ENCODE results near the gene CDYL2.
"Not testable (repeated sequence)": the region's sequence is repeated elsewhere in the genome, so short reads cannot be mapped to it uniquely, and the experiment has no call there.

Gene CDYL2

DNA sequence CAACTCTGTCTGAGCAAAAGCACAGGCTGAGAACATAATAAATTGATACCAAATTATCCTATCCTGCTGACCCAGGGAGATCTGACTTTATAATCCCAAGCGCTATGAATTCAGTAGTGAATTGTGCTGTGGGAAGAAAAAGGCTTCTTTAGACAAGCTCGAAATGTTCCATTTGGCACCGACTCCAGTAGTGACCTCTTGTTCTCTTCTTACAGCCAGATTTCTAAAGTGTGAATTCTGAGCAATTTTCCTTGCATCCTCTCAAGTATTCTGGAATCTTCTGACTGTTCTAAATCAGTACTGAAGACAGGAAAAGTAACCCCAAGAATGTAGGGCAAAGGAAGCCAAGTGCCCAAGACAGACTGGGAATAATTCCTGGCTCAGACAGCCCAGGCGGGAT lies 58.2 kb downstream of the CDYL2 start:
- peaks cover 24% of the 10 kb centered on the region for H3K36me3 Mint-ChIP-seq (ENCODE audit: low read depth)
- H3K27me3 Mint-ChIP-seq (ENCODE audit: low read depth): no peaks in the 10 kb centered on the region
- H3K4me3 Mint-ChIP-seq: no peak overlapping the region
- no peak overlapping the region for H3K27ac Mint-ChIP-seq
- peaks cover 13% of the 10 kb centered on the region for H3K9me3 Mint-ChIP-seq
- H3K4me1 Mint-ChIP-seq (ENCODE audit: low read depth): peaks cover 55% of the 10 kb centered on the region

DNA sequence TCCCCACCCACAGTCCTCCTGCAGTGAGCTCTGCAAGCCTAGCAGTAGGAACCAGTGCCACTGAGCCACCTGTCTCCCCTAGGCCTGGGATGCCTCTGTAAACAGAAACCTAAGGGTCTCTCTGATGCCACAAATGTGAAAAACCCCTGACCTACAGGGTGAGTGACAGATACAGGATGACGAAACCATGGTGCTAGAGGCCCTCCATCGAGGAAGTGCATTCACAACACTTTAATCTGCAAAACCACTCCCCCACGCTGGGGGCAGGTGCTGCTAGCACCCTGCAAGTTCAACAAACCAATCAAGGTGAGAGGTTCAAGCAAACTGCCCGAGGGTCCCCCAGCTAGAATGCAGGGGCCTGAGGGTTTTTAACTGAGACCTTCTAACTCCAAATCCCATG lies 59.5 kb downstream of the CDYL2 start:
- H3K27me3 Mint-ChIP-seq (ENCODE audit: low read depth): no peaks in the 10 kb centered on the region
- peaks cover 53% of the 10 kb centered on the region for H3K4me1 Mint-ChIP-seq (ENCODE audit: low read depth)
- no peak overlapping the region for H3K4me3 Mint-ChIP-seq
- H3K27ac Mint-ChIP-seq: no peak overlapping the region
- H3K36me3 Mint-ChIP-seq (ENCODE audit: low read depth): peaks cover 26% of the 10 kb centered on the region
- H3K9me3 Mint-ChIP-seq: peaks cover 22% of the 10 kb centered on the region

DNA sequence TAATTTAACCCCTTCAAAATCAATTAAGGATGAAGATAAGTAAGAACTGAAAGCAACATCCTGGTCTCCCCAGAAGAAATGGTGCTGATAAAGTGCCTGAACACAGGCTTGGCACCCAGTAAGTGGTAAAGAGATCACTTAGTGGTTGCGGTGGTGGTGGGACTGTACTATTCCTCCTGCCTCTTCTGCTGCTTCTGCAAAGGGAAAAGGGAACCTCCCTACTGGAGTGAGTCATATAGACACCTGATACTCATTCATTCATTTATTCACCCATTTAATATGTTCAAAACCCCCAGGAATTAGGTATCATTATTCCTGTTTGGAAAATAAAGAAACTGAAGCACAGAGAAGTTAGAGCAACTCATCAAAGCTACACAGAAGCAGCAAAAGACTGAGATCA lies 60.6 kb downstream of the CDYL2 start:
- Mint-ChIP-seq H3K27me3 (ENCODE audit: low read depth) (no peaks in the 10 kb centered on the region), H3K27ac (peak overlapping the region; percentile 23), H3K9me3 (peaks cover 32% of the 10 kb centered on the region), H3K4me1 (ENCODE audit: low read depth) (peaks cover 62% of the 10 kb centered on the region), H3K4me3 (no peak overlapping the region), H3K36me3 (ENCODE audit: low read depth) (peaks cover 36% of the 10 kb centered on the region)

DNA sequence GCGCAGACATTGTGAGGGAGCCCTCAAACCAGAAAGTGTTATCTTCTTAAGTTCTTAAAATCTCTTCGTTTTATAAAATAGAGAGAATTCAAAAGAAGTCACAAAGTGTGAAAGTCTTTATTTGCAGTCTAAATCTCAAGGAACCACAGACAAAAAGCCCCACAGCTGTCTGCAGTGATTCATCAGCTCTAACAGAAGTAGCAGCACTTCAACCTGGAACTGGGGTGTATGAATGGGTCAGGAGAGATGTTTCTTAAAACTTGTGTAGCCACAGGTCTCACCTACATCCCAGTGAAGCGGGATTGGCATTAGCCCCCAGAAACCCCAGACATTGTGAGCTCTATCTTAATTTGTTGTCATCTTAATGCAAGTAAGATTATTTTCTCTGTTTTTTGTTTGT lies 61.1 kb downstream of the CDYL2 start:
- no peak overlapping the region for H3K4me3 Mint-ChIP-seq
- H3K9me3 Mint-ChIP-seq: peaks cover 33% of the 10 kb centered on the region
- H3K36me3 Mint-ChIP-seq (ENCODE audit: low read depth): peaks cover 38% of the 10 kb centered on the region
- peaks cover 59% of the 10 kb centered on the region for H3K4me1 Mint-ChIP-seq (ENCODE audit: low read depth)
- H3K27ac Mint-ChIP-seq: peak overlapping the region; percentile 23
- no peaks in the 10 kb centered on the region for H3K27me3 Mint-ChIP-seq (ENCODE audit: low read depth)

DNA sequence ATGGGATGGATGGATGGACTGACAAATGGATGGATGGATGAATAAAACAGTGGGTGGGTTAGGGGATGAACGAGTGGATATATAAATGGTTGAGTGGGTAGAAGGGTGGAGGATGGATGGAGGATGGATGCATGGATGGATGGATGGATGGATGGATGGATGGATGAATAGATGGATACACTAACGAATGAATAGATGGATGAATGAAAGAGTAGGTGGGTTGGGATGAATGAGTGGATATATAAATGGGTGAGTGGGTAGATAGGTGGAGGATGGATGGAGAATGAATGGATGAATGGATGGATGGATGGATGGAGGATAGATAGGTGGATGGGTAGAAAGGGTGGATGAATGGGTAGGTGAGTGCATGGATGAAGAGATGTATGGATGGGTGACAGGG lies 62.1 kb downstream of the CDYL2 start:
- peaks cover 57% of the 10 kb centered on the region for H3K4me1 Mint-ChIP-seq (ENCODE audit: low read depth)
- H3K27ac Mint-ChIP-seq: peak overlapping the region; percentile 16
- no peaks in the 10 kb centered on the region for H3K27me3 Mint-ChIP-seq (ENCODE audit: low read depth)

DNA sequence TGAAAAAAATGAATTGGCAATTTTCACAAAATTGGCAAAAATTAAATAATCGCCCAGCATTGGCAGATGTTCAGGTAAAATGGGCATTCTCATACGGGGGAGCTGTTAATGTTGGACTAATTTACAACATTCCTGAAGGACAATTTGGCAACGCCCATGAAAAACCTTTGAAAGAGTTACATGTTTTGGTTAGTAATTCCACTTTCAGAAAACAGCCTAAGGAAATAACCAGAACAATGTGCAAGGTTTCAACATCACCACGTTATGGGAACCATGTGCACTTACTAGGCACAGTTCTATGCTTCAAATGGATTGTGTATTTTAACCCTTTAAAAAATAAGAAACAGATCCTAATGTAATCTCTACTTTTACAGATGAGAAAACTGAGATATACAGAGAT lies 62.7 kb downstream of the CDYL2 start:
- no peak overlapping the region for H3K27ac Mint-ChIP-seq
- peaks cover 38% of the 10 kb centered on the region for H3K36me3 Mint-ChIP-seq (ENCODE audit: low read depth)
- no peaks in the 10 kb centered on the region for H3K27me3 Mint-ChIP-seq (ENCODE audit: low read depth)
- peaks cover 57% of the 10 kb centered on the region for H3K4me1 Mint-ChIP-seq (ENCODE audit: low read depth)
- H3K9me3 Mint-ChIP-seq: peaks cover 33% of the 10 kb centered on the region
- no peak overlapping the region for H3K4me3 Mint-ChIP-seq

More for the DNA sequence above, 62.1 kb downstream of the CDYL2 start:
- peaks cover 33% of the 10 kb centered on the region for H3K9me3 Mint-ChIP-seq
- no peak overlapping the region for H3K4me3 Mint-ChIP-seq
- H3K36me3 Mint-ChIP-seq (ENCODE audit: low read depth): peaks cover 42% of the 10 kb centered on the region

DNA sequence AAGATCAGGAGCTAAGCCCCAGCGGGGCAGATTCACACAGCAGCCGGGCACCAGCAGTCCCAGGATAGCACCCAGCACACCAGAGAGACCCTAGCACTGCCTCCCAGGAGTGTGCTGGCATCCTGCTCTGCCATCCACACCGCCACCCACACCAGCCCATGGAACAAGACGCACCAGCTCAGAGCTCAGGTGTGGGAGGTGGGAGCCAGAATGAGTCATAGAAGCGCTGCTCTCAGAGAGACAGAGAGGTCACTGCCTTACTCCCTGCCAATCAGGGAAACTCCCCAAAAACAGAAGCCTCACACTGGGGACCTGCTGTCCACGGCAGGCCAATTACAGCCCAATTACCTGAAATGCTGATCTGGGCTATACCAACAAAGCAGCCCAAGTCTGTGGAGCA lies 64.9 kb downstream of the CDYL2 start:
- Mint-ChIP-seq H3K36me3 (ENCODE audit: low read depth) (peaks cover 42% of the 10 kb centered on the region), H3K4me3 (no peak overlapping the region), H3K4me1 (ENCODE audit: low read depth) (peaks cover 42% of the 10 kb centered on the region)

DNA sequence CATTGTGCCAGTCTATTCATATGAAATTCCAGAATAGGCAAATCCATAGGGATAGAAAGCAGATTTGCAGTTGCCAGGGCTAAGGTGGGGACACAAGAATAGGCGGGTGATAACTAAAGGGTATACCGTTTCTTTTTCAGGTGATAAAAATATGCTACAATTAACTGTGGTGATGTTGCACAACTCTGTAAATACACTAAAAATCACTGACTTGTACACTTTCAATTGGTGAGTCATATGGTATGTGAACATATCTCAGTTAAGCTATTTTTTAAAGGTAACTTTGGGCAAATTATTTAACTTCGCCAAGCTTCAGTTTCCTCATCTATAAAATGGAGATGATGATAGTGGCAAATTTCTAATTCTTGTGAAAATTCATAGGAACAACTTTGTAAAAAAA lies 65.9 kb downstream of the CDYL2 start:
- no peak overlapping the region for H3K4me3 Mint-ChIP-seq
- H3K36me3 Mint-ChIP-seq (ENCODE audit: low read depth): peaks cover 44% of the 10 kb centered on the region
- H3K4me1 Mint-ChIP-seq (ENCODE audit: low read depth): peaks cover 39% of the 10 kb centered on the region
- H3K27ac Mint-ChIP-seq: no peak overlapping the region
- no peaks in the 10 kb centered on the region for H3K27me3 Mint-ChIP-seq (ENCODE audit: low read depth)
- H3K9me3 Mint-ChIP-seq: peaks cover 33% of the 10 kb centered on the region

More for the DNA sequence above, 64.9 kb downstream of the CDYL2 start:
- H3K9me3 Mint-ChIP-seq: peaks cover 33% of the 10 kb centered on the region
- H3K27ac Mint-ChIP-seq: no peak overlapping the region
- no peaks in the 10 kb centered on the region for H3K27me3 Mint-ChIP-seq (ENCODE audit: low read depth)

DNA sequence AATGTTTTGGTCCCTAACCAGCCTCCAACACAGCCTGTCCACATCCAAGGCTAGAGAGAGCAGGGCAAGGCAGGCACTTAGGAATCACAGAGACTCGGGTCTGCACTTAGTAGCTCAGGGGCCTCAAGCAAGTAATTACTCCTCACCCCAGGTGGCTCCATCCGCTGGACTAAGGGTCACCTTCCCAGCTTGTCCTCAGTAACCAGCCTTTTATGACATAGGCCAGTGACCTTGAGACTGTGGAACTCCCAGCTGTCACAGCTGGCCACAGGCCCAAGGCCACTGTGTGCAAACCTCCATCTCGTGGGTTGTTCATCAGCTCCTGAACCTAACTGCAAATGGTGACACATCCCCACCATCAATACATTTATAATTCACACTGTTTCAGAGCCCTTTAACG lies 68.6 kb downstream of the CDYL2 start:
- Mint-ChIP-seq H3K36me3 (ENCODE audit: low read depth) (peaks cover 39% of the 10 kb centered on the region), H3K4me3 (no peak overlapping the region), H3K9me3 (peaks cover 33% of the 10 kb centered on the region), H3K4me1 (ENCODE audit: low read depth) (peaks cover 32% of the 10 kb centered on the region), H3K27ac (no peak overlapping the region), H3K27me3 (ENCODE audit: low read depth) (no peaks in the 10 kb centered on the region)

DNA sequence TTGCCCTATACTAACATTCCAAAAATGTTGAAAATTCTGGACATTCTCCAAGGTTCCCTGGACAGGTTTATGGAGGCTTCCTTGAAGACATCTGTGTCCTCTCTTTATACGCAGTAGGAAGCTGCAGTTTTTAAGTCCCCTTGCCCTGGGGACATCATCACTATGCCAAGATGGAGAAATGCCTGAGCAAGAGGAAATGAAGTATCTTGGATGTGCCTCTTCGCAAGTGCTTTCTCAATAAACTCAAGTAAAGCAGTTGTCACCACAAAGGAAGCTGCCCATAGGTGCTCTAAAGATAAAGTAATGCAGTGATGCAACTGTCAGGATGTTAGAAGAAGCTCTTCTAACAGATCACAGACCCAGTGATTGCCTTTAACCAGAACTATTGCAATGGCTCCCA lies 71.0 kb downstream of the CDYL2 start:
- H3K27me3 Mint-ChIP-seq (ENCODE audit: low read depth): no peaks in the 10 kb centered on the region
- peaks cover 29% of the 10 kb centered on the region for H3K36me3 Mint-ChIP-seq (ENCODE audit: low read depth)

DNA sequence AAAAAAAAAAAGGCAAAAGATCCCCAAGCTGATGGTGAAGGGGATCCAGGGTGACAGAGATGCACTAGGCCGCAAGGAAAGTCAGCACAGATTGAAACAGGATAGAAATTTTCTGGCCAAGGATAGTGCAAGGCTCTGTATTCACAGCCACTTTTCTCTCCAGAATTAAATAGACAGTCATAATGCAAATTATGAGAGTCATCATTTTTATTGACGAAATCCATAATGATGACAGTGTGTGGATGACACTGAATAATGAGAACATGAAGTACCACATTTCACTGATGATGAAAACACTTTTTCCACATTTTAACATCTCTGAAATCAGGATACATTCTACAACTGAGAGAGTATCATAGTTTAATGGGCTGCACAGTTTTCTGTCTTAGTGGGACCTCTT lies 72.5 kb downstream of the CDYL2 start:
- Mint-ChIP-seq H3K27me3 (ENCODE audit: low read depth) (no peaks in the 10 kb centered on the region), H3K9me3 (peaks cover 17% of the 10 kb centered on the region), H3K4me3 (no peak overlapping the region), H3K36me3 (ENCODE audit: low read depth) (peaks cover 23% of the 10 kb centered on the region), H3K4me1 (ENCODE audit: low read depth) (peaks cover 27% of the 10 kb centered on the region), H3K27ac (no peak overlapping the region)

More for the DNA sequence above, 71.0 kb downstream of the CDYL2 start:
- Mint-ChIP-seq H3K27ac (peak overlapping the region; percentile 26), H3K4me1 (ENCODE audit: low read depth) (peaks cover 22% of the 10 kb centered on the region), H3K9me3 (peaks cover 17% of the 10 kb centered on the region), H3K4me3 (no peak overlapping the region)

DNA sequence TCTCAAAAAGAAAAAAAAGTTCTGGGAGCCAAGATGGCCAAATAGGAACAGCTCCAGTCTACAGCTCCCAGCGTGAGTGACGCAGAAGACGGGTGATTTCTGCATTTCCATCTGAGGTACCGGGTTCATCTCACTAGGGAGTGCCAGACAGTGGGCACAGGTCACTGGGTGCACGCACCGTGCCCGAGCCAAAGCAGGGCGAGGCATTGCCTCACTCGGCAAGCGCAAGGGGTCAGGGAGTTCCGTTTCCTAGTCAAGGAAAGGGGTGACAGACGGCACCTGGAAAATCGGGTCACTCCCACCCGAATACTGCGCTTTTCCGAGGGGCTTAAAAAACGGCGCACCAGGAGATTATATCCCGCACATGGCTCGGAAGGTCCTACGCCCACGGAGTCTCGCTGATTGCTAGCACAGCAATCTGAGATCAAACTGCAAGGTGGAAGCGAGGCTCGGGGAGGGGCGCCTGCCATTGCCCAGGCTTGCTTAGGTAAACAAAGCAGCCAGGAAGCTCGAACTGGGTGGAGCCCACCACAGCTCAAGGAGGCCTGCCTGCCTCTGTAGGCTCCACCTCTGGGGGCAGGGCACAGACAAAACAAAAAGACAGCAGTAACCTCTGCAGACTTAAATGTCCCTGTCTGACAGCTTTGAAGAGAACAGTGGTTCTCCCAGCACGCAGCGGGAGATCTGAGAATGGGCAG lies 77.2 kb downstream of the CDYL2 start:
- Mint-ChIP-seq H3K4me1 (ENCODE audit: low read depth) (peaks cover 37% of the 10 kb centered on the region), H3K36me3 (ENCODE audit: low read depth) (peaks cover 38% of the 10 kb centered on the region), H3K9me3 (peaks cover 32% of the 10 kb centered on the region)
- H3K4me3 Mint-ChIP-seq; H3K27ac Mint-ChIP-seq; H3K27me3 Mint-ChIP-seq (ENCODE audit: low read depth): not testable (repeated sequence)

DNA sequence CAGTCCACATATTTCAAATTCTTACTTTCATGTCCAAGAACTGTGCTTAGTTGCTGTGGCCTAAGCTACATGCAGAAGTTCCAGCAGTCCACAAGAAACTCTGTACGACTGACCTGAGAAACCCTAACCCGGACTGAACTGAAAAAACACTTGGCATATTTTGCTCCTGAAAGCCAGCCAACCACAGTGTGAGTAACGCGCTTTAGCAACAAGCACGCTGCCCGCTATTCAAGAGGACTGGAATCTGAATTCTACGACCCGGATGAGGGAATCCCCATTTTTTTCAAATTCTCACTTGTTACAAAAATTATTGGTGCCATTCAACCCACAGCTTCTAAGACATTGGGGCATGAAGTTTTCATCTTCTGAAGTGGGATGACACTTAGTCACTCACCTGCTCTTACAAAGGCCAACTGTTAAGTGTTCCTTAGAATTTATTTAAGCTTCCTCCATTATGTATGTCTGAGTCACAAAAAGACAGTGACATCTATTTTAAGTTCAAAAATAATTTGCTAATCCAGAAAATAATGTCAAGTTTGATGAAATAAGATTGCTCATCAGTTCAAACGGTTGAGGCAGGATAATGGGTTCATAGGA lies 78.7 kb downstream of the CDYL2 start:
- H3K9me3 Mint-ChIP-seq: peaks cover 18% of the 10 kb centered on the region
- no peaks in the 10 kb centered on the region for H3K27me3 Mint-ChIP-seq (ENCODE audit: low read depth)
- peaks cover 41% of the 10 kb centered on the region for H3K4me1 Mint-ChIP-seq (ENCODE audit: low read depth)
- no peak overlapping the region for H3K4me3 Mint-ChIP-seq
- H3K27ac Mint-ChIP-seq: no peak overlapping the region
- peaks cover 29% of the 10 kb centered on the region for H3K36me3 Mint-ChIP-seq (ENCODE audit: low read depth)

DNA sequence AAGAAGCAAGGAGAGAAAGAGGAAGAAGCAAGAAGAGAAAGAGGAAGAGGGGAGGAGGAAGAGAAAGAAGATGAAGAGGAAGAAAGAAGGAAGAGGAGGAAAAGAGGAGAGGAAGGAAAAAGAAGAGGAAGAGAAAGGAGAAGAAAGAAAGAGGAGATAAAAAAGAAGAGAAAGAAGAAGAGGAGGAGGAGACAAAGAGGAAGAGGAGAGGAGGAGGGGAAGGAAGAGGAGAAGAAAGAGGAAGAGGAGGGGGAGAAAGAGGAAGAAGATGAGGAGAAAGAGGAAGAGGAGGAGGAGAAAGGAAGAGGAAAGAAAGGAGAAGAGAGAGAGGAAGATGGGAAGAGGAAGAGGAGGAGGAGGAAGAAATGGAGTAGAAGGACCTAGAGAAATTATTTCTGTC lies 80.4 kb downstream of the CDYL2 start:
- Mint-ChIP-seq H3K4me1 (ENCODE audit: low read depth) (peaks cover 52% of the 10 kb centered on the region), H3K4me3 (no peak overlapping the region), H3K27me3 (ENCODE audit: low read depth) (no peaks in the 10 kb centered on the region), H3K36me3 (ENCODE audit: low read depth) (peaks cover 27% of the 10 kb centered on the region), H3K9me3 (peaks cover 16% of the 10 kb centered on the region), H3K27ac (peak overlapping the region; percentile 28)

DNA sequence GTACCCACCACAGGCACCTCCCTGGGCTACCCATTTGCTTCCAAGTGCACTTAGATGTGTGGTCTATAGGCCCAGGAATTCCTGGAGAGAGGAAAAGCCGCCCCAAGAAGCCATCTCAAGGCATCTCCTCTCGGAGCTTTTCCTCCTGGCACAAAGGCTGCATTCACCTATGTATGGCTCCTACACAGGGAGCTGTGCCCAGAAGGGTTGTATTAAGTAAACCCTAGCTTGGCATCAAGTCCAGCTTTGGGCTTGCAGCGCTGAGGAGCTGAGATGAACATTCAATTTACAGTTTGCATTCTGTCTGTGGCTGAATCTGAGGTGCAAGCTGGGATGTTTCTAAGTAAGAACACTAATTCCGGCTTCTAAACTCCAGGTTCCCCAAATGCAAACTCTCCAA lies 81.3 kb downstream of the CDYL2 start:
- Mint-ChIP-seq H3K27ac (no peak overlapping the region), H3K27me3 (ENCODE audit: low read depth) (no peaks in the 10 kb centered on the region), H3K4me1 (ENCODE audit: low read depth) (peaks cover 51% of the 10 kb centered on the region), H3K9me3 (peaks cover 16% of the 10 kb centered on the region), H3K36me3 (ENCODE audit: low read depth) (peaks cover 25% of the 10 kb centered on the region), H3K4me3 (no peak overlapping the region)

All from T-helper 1 cell treated with Interleukin-12 subunit alpha and Interleukin-12 subunit beta and Interleukin-4 antibody, amounts not matched to agents 30 μg/mL and 1 μg/mL, for 36 hours (primary cell).